ENCODE results near the gene DBX2.
"Not testable (repeated sequence)": the region's sequence is repeated elsewhere in the genome, so short reads cannot be mapped to it uniquely, and the experiment has no call there.

The DBX2 gene

GRCh38 chr12:45050751-45051571 lies at the start of gene DBX2:
Gene DBX2, minus strand, starts transcription at chr12:45051099. Its CDS starts 172 bp downstream, at chr12:45050927.
- no peak within 1 kb of the TSS for H3K27ac Mint-ChIP-seq
- peaks cover 86% of the 10 kb centered on the region for H3K27me3 Mint-ChIP-seq
- peak within 1 kb of the TSS; percentile 70 to 76 for H3K4me3 Mint-ChIP-seq
- no peaks in the 10 kb centered on the region for H3K9me3 Mint-ChIP-seq
- peaks cover 17% of the 10 kb centered on the region for H3K4me1 Mint-ChIP-seq
- ATAC-seq (peak; percentile 53), DNase-seq (peak in 1 of 2 donors; percentile 4)

GRCh38 chr12:45098766-45099165 lies 47.9 kb upstream of the DBX2 start:
- H3K27ac Mint-ChIP-seq: no peak overlapping the region
- peaks cover 35% of the 10 kb centered on the region for H3K27me3 Mint-ChIP-seq
- no peak overlapping the region for H3K4me3 Mint-ChIP-seq
- ATAC-seq (no peak), DNase-seq (no peak)
- H3K4me1 Mint-ChIP-seq: no peaks in the 10 kb centered on the region
- no peaks in the 10 kb centered on the region for H3K9me3 Mint-ChIP-seq

GRCh38 chr12:45095417-45095816 lies 44.5 kb upstream of the DBX2 start:
- not testable (repeated sequence) for DNase-seq, H3K27ac Mint-ChIP-seq, H3K4me3 Mint-ChIP-seq, ATAC-seq, H3K9me3 Mint-ChIP-seq, H3K4me1 Mint-ChIP-seq
- H3K27me3 Mint-ChIP-seq: peaks cover 52% of the 10 kb centered on the region

- H3K27me3 Mint-ChIP-seq: peaks cover 45% of the 10 kb centered on the region
- no peak for ATAC-seq
- no peaks in the 10 kb centered on the region for H3K4me1 Mint-ChIP-seq
- H3K9me3 Mint-ChIP-seq: no peaks in the 10 kb centered on the region
- H3K4me3 Mint-ChIP-seq: no peak overlapping the region
- DNase-seq: no peak
- H3K27ac Mint-ChIP-seq: no peak overlapping the region
Measured at GRCh38 chr12:45093051-45093450, 42.2 kb upstream of the DBX2 start.

GRCh38 chr12:45089411-45090075 lies 38.6 kb upstream of the DBX2 start:
- no peak for DNase-seq
- H3K27me3 Mint-ChIP-seq: peaks cover 48% of the 10 kb centered on the region
- ATAC-seq: no peak

GRCh38 chr12:45088608-45089007 lies 37.7 kb upstream of the DBX2 start:
- no peaks in the 10 kb centered on the region for H3K4me1 Mint-ChIP-seq
- DNase-seq (no peak), ATAC-seq (no peak)
- no peak overlapping the region for H3K4me3 Mint-ChIP-seq
- peaks cover 39% of the 10 kb centered on the region for H3K27me3 Mint-ChIP-seq
- no peak overlapping the region for H3K27ac Mint-ChIP-seq
- H3K9me3 Mint-ChIP-seq: peaks cover 6 to 8% of the 10 kb centered on the region in 2 donors

More at GRCh38 chr12:45089411-45090075, 38.6 kb upstream of the DBX2 start:
- no peak overlapping the region for H3K4me3 Mint-ChIP-seq
- H3K27ac Mint-ChIP-seq: no peak overlapping the region
- H3K4me1 Mint-ChIP-seq: no peaks in the 10 kb centered on the region
- H3K9me3 Mint-ChIP-seq: peaks cover 6 to 8% of the 10 kb centered on the region in 2 donors

GRCh38 chr12:45084248-45084647 lies 33.3 kb upstream of the DBX2 start:
- not testable (repeated sequence) for H3K9me3 Mint-ChIP-seq, H3K4me1 Mint-ChIP-seq, H3K4me3 Mint-ChIP-seq, DNase-seq, ATAC-seq, H3K27ac Mint-ChIP-seq
- H3K27me3 Mint-ChIP-seq: peaks cover 16% of the 10 kb centered on the region

GRCh38 chr12:45077251-45077650 lies 26.4 kb upstream of the DBX2 start:
- Mint-ChIP-seq H3K27ac (no peak overlapping the region), H3K4me3 (no peak overlapping the region), H3K9me3 (no peaks in the 10 kb centered on the region), H3K4me1 (no peaks in the 10 kb centered on the region), H3K27me3 (peaks cover 9% of the 10 kb centered on the region)
- ATAC-seq: no peak
- DNase-seq: no peak

GRCh38 chr12:45076417-45077026 lies 25.6 kb upstream of the DBX2 start:
- Mint-ChIP-seq H3K27me3 (peaks cover 16% of the 10 kb centered on the region), H3K27ac (no peak overlapping the region), H3K4me3 (no peak overlapping the region), H3K4me1 (no peaks in the 10 kb centered on the region), H3K9me3 (no peaks in the 10 kb centered on the region)
- DNase-seq: no peak
- no peak for ATAC-seq

GRCh38 chr12:45075587-45076282 lies 24.8 kb upstream of the DBX2 start:
- Mint-ChIP-seq H3K4me3 (no peak overlapping the region), H3K27me3 (peaks cover 16% of the 10 kb centered on the region), H3K9me3 (no peaks in the 10 kb centered on the region), H3K4me1 (no peaks in the 10 kb centered on the region), H3K27ac (peak overlapping the region in 1 of 2 donors; percentile 16)
- ATAC-seq (no peak), DNase-seq (no peak)

GRCh38 chr12:45065125-45065626 lies 14.3 kb upstream of the DBX2 start:
- peaks cover 31% of the 10 kb centered on the region for H3K27me3 Mint-ChIP-seq
- no peak overlapping the region for H3K4me3 Mint-ChIP-seq
- ATAC-seq (no peak), DNase-seq (no peak)
- no peaks in the 10 kb centered on the region for H3K4me1 Mint-ChIP-seq
- H3K9me3 Mint-ChIP-seq: peaks cover 28 to 39% of the 10 kb centered on the region in 2 donors
- no peak overlapping the region for H3K27ac Mint-ChIP-seq

- DNase-seq: no peak
- no peaks in the 10 kb centered on the region for H3K4me1 Mint-ChIP-seq
- H3K4me3 Mint-ChIP-seq: no peak overlapping the region
- peaks cover 32% of the 10 kb centered on the region for H3K27me3 Mint-ChIP-seq
- ATAC-seq: no peak
- H3K9me3 Mint-ChIP-seq: peaks cover 9 to 11% of the 10 kb centered on the region in 2 donors
- no peak overlapping the region for H3K27ac Mint-ChIP-seq
Measured at GRCh38 chr12:45060976-45061375, 10.1 kb upstream of the DBX2 start.

- Mint-ChIP-seq H3K27ac (no peak overlapping the region), H3K4me1 (peaks cover 17% of the 10 kb centered on the region), H3K9me3 (no peaks in the 10 kb centered on the region), H3K4me3 (no peak overlapping the region), H3K27me3 (peaks cover 80% of the 10 kb centered on the region)
- DNase-seq (no peak), ATAC-seq (no peak)
Measured at GRCh38 chr12:45051572-45052125, 750 bp upstream of the DBX2 start.

- H3K4me1 Mint-ChIP-seq: peaks cover 17% of the 10 kb centered on the region
- H3K4me3 Mint-ChIP-seq: peak overlapping the region; percentile 6 to 59
- peak; percentile 50 for ATAC-seq
- DNase-seq: peak in 1 of 2 donors; percentile 3
- no peaks in the 10 kb centered on the region for H3K9me3 Mint-ChIP-seq
- peaks cover 81% of the 10 kb centered on the region for H3K27me3 Mint-ChIP-seq
- no peak overlapping the region for H3K27ac Mint-ChIP-seq
Measured at GRCh38 chr12:45049912-45050750, 768 bp downstream of the DBX2 start.

Measured in stimulated activated naive CD8-positive, alpha-beta T cell treated with anti-CD3 and anti-CD28 coated beads, Interleukin-15, amount 100 ng/mL, for 72 hours (primary cell).